COLO668 (cell line): ENCODE data around the gene CPNE9.

ENCODE experiments used
- DNase-seq: peaks from one replicate; lab custom pipeline; 2025; ENCODE audit not compliant: unreplicated experiment; lab: John Stamatoyannopoulos, UW

The CPNE9 gene

DNA sequence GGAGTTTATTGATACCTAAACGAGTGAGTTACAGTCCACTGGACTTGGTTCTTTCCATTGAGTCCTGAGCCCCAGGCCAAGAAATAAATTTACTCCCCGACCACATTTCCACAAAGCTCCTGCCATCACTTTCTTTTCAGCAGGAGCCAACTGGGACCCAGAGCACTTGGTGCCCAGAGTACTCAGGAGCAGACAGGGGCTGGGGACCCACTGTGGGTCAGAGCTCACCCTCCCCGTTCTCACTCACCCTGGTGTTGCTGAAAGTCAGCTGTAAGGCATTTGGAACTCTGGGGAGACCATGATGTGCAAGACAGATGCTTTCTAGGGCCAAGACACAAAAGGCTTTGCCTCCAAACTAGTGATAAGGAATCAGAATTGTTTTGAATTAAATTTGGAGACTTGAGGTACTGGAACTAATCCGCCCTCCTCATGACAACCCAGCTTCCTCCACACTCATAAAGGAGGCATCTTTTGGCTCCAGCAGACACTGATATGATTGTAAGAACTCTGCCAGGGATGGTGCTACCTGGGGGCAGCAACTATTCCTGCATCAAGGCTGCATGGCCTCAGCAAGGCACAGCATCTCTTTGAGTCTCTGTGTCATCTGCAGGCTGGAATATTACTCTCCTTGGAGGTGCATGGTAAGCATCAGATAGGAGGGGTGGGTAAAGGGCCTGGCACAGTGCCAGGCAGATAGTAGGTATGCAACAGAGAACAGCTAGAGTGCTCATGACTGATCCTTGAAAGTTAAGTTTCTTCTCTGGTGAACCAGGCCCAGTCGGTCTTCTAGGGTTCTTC lies 73.5 kb downstream of the CPNE9 start:
- DNase-seq, result no peak

- DNase-seq, result no peak
These were observed 74.0 kb downstream of the CPNE9 start for GRCh38 chr3:9777694-9778021.

DNA sequence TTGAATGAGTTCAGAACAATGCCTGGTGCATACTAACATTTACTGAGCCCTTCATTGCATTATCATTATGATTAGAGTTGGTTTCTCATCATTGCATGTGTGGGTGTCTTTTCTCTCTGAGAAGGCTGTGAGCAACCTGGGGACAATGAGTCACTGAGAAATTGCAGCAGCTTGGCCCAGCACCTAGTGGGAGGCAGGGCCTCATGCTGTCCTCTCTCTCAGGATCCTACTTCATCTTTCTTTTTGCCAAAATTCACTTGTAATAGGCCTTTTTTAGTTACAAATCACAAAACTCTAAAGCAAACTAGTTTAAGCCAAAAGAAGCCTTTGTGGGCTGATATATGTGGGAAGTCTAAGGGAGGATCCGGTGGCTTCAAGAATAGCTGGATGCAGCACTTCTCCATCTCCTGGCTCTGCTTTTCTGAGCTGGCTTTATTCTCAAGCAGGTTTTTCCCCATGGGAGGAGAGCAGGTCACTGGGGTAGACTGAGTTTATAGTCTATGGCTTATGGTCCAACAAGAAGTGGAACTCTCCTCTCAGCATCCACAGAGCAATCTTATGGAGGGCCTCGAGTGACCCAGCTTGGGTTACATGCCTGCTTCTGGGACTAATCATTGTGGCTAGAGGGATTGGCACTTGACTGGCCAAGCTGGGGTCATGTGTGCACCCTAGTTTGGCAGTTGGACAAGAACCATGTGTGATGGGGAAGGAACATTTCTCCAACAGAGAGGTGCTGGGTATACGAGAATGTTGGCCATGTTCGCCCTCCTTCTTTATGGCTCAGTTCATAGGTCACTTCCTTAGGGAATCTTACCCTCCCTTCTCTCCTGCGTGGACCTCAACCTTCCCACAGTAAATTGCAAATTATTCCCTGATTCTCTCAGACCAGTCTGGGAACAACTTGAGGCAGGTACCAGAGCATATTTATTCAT lies 74.8 kb downstream of the CPNE9 start:
- no peak for DNase-seq

DNA sequence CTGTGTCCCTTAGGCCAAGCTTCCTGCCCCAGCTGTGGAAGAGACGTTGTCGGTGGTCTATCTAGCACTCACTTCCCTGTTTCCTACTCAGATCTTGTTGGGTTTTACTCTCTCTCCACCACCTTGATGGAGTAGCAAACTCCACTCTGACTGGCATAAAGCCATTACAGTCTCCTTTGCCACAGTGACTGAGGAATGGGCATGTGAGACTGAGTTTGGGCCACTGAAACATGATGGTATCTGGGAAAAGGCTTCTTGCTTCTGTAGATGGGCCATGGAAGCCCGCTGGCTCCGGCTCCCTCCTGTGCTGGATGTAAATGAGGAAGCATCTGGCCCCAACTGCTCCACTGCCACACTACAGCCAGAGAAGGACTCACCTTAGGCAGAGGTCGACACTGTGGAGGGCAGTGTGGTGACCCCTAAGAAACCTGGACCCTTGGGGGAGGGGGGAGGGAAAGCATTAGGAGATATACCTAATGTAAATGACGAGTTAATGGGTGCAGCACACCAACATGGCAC lies 75.5 kb downstream of the CPNE9 start:
- DNase-seq, result no peak
